ENCODE measurements around the gene FAM180A.

FAM180A gene

GRCh38 chr7:135763261-135763660, 14.6 kb upstream of the FAM180A start:
- H3K4me3 ChIP-seq (ENCODE audit: low read depth, low read length): no peak overlapping the region
- TF ChIP-seq CTCF (IDR thresholded peaks at IDR 0.05; ENCODE audit: borderline replicate concordance, insufficient read depth, low read depth, low read length): no peak

- H3K4me3 ChIP-seq (ENCODE audit: low read depth, low read length): no peak overlapping the region
- no peak for TF ChIP-seq CTCF (IDR thresholded peaks at IDR 0.05; ENCODE audit: borderline replicate concordance, insufficient read depth, low read depth, low read length)
Observed at GRCh38 chr7:135761751-135762488, 13.3 kb upstream of the FAM180A start.

GRCh38 chr7:135759532-135759931, 10.9 kb upstream of the FAM180A start:
- no peak for TF ChIP-seq CTCF (IDR thresholded peaks at IDR 0.05; ENCODE audit: borderline replicate concordance, insufficient read depth, low read depth, low read length)
- H3K4me3 ChIP-seq (ENCODE audit: low read depth, low read length): no peak overlapping the region

- no peak overlapping the region for H3K4me3 ChIP-seq (ENCODE audit: low read depth, low read length)
- TF ChIP-seq CTCF (IDR thresholded peaks at IDR 0.05; ENCODE audit: borderline replicate concordance, insufficient read depth, low read depth, low read length): no peak
Observed at GRCh38 chr7:135758531-135758932, 9.9 kb upstream of the FAM180A start.

- no peak for TF ChIP-seq CTCF (IDR thresholded peaks at IDR 0.05; ENCODE audit: borderline replicate concordance, insufficient read depth, low read depth, low read length)
Observed at GRCh38 chr7:135757719-135758411, 9.3 kb upstream of the FAM180A start.

GRCh38 chr7:135756191-135756590, 7.6 kb upstream of the FAM180A start:
- no peak overlapping the region for H3K4me3 ChIP-seq (ENCODE audit: low read depth, low read length)
- no peak for TF ChIP-seq CTCF (IDR thresholded peaks at IDR 0.05; ENCODE audit: borderline replicate concordance, insufficient read depth, low read depth, low read length)

More at GRCh38 chr7:135757719-135758411, 9.3 kb upstream of the FAM180A start:
- H3K4me3 ChIP-seq (ENCODE audit: low read depth, low read length): no peak overlapping the region

GRCh38 chr7:135755351-135755753, 6.7 kb upstream of the FAM180A start:
- TF ChIP-seq CTCF (IDR thresholded peaks at IDR 0.05; ENCODE audit: borderline replicate concordance, insufficient read depth, low read depth, low read length): no peak

More at GRCh38 chr7:135755351-135755753, 6.7 kb upstream of the FAM180A start:
- H3K4me3 ChIP-seq (ENCODE audit: low read depth, low read length): no peak overlapping the region

Data from GM12875 (cell line).